Hematopoietic multipotent progenitor cell treated with erythropoietin and hydrocortisone succinate and interleukin-3 and kit ligand, for 8 days (in vitro differentiated cells): Measurements from ENCODE around the gene PLA2G5.

Experiments used
- DNase-seq: peaks from one replicate; pipeline ENCODE4 v3.0.0-alpha.2; 2015

PLA2G5 gene

DNA sequence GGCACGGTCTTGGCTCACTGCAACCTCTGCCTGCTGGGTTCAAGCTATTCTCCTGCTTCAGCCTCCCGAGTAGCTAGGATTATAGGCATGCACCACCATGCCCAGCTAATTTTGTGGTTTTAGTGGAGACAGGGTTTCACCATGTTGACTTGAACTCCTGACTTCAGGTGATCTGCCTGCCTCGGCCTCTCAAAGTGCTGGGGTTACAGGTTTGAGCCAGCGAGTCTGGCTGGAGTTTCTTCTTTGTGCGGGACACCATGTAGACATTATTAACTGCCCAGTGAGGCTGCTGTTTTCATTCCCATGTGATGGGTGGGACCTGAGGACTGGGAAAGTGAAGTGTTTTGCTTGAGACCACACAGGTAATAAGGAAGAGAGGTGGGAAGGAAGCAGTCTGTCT is 23.3 kb downstream of the PLA2G5 start:
- no peak for DNase-seq

DNA sequence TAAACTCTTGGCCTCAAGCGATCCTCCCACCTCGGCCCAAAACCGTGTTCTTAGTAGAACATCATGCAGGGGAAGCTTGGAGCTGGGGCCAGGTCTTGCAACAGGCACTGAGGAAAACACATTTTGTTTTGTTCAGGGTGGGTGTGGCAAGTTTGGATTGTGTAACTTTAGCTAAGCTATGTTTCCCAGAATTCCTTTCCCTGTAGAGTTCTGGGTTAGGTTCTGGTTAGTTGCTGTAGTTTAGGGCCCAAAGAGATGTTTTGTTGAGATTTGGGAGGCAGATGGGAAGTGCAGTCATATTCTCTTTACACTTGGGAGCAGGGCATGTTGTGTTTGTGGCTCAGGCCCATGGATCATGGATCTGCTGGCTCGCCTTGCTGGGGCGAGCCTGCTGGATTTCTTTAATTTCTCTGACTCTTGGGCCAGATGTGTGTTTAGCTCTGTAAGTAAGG is 24.0 kb downstream of the PLA2G5 start:
- DNase-seq = no peak

DNA sequence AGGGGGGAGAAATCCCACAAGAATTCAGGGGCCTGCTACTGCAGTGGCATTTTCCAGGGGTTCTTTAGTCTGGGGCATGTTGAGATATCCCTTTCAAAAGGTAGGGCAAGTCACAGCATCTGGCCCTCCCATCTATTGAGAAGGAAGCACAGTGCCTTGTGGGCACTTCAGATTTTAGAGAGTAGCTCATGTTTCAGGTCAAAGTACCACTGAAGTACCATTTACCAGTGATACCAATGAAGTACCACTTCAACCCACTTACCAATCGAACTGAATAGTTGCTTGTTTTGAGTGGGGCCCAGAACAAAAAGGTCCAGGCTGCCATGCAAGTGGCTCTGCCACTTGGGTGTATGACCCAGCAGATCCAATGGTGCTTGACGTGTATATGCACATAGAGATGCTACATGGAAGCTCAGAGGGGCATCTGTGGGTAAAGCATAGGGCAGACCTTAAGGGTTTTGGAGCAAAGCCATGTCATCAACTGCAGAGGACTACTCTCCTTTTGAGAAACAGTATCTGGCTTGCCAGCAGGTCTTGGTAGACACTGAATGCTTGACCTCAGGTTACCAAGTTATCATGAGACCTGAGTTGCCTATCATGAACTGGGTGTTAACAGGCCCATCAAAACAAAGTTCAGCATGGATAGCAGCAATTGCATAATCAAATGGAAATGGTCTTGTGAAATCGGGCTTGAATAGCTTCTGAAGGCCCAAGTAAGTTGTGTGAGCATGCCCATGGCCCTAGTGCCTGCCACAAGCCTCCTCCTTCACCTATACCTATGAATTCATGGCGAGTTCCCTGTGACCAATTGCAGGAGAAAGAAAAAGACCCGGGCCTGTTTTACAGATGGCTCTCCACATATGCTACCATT is 25.8 kb downstream of the PLA2G5 start:
- DNase-seq = no peak

DNA sequence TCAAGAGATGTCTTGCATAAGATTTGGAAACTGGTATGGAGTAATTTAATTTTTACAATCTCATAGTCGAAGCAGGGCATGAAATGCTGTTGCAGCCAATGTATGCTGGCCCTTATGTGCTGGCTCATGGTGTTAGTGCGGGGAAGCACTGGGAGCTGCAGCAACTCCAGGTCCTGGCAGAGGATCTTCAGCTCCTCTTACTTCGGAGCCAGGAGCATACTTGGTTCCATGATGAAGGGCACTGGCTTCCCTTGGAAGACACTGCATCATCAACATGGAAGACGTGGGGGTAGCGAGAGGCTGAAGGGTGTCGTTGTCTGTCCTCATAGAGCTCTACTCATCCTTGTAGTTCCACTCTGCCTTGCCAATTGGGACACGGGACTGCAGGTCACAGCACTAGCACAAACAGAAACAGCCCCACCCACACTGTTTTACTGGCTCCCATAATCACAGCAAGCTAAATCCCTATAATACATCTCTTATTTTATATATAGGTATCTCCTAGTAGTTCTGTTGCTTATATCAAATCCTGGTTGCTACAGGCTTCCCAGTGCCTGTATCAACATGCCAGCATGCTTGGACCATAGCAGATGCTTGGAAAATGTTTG is 26.9 kb downstream of the PLA2G5 start:
- DNase-seq = no peak

DNA sequence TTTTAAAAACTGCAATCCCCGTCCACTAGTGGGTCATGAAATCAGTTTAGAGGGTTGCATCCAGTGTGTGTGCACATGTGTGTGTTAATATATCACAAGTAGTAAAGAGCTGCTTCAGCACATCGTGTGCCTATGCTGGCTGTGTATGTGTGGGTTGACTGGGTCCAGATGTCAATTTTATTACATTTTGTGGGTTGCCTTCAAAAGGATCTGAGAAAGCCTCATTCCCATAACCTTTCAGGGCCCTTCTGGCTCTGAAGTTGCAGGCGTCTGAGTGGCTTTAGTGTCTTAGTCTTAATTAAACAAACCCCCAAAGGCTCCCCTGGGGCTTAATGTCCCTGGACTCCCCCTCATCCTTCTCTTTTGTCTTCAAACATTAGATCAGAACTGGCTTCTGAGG is 29.5 kb downstream of the PLA2G5 start:
- DNase-seq = no peak

DNA sequence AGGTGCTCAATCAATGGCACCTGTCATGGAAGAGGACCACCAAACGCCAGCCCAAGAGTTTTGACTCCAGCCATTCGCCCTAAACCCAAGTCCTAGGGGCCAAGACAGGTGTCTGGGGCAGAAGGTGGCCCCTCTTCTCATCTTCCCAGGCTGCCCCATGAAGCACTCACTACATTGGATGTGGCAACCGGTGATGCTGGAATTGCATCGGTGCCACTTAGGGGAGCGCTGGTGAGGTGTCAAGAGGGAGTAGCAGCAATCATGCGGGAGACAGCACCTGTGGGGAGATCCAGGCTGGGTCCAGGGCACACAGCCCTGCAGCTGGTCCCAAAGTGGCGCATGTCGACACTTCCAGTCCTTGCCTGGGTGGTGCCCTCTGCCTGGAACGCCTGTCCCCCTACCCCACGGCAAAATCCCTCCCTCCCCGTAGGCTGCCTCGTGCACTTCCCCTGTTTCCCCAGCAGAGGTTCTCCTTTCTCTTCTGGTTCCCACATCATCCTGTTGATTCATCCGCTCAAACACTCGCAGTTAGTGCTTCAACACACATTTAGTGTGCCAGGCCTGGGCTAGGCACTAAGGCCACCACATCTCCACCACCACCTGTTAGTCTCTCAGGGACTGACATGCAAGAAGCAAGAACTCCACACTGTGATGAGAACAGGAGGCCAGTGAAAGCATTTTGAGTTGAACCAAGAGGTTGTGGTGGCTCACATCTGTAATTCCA is 30.8 kb downstream of the PLA2G5 start:
- peak; percentile 48 for DNase-seq

DNA sequence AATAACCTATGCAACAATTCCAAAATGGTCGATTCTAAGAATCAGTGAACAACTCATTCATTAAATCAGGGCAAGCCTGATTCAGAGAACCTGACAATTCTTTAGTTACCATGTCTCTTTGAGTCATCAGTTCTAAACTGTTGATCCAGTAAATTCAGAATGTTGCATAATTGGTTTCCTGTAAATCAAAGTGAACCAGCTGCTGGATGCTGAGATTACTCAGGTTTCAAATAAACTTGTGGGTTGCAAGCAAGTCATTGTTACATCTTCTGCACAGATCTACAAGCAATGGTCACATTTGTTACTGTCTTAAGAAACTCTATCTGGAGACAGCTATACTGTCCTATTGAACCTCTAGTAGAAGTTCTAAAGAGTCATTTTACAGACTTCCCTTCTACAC is 32.9 kb downstream of the PLA2G5 start:
- DNase-seq = no peak

DNA sequence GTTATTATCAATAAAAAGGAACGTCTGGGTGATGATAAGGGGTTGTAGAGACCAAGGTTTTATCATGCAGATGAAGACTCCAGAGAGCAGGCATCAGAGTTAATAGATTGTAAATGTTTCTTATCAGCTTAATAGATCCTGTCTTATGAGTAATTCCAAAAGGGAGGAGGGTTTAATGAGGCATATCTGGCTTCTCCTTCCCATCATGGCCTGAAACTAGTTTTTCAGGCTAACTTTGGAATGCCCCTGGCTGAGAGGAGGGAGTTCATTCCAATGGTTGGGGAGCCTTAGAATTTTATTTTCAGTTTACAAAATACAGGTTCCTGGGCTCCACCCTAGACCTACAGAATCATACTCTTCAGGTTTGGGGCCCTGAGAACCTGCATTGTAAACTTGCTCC is 35.9 kb downstream of the PLA2G5 start:
- DNase-seq = no peak

DNA sequence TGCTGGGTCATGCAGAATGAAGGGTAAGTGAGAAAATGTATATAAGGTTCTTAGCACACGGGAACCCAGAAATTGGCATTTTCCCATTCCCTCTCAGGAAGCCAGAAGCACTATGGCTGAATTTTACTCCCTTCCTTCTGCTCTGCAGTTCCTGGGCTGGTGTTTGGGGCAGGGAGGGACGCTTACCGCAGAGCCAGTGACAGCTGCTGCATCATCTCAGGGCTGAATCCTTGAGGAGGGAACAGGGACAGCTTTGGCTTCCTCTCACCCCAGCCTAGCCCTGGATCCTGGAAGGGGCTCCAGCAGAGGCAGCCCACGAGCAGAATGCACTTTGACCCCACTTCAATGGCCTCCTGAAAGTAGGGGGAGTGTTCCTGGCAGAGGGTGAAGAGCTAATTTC is 37.4 kb downstream of the PLA2G5 start:
- DNase-seq = no peak

DNA sequence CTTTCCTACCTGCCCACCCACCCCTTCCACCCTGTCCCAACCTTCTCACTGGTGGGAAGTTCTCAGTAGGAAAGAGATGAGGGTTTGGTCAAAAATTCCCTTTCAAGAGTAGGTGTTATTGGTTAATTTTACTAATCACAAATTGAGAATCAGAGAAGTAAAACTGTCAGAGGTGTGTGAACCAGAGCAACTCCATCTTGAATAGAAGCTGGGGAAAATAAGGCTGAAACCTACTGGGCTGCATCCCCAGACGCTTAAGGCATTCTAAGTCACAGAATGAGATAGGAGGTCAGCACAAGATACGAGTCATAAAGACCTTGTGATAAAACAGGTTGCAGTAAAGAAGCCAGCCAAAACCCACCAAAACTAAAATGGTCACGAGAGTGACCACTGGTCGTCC is 37.8 kb downstream of the PLA2G5 start:
- DNase-seq = no peak

DNA sequence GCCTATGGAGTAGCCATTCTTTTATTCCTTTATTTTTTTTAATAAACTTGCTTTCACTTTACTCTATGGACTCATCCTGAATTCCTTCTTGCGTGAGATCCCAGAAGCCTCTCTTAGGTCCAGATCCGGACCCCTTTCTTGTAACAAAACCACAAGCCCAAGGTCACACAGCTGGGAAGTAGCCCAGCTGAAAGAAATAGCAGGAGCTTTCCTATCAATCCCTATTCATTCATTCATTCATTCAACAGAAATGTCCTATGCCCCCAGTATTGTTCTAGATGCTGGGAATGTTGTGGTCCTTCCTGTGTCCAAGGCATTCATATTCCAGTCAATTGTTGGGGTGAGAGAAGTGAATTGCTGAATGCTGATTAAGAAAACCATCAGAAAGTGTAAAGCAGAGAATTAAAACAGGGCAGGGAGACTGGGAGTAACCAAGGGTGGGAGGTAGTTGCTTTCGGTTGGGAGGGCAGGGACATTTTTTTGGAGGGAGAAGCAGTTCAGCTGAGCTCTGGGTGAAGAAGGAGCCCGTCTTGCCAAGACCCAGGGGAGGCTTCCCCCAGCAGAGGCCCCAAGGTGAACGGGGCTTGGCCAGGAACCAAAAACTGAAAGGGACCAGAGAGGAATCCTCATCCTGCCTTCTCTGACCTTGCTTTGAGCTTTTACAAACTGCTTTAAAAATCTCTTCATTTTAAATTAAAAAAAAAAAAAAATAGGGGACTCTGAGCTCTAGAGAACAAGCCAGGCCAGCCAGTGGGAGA is 38.6 kb downstream of the PLA2G5 start:
- no peak for DNase-seq

DNA sequence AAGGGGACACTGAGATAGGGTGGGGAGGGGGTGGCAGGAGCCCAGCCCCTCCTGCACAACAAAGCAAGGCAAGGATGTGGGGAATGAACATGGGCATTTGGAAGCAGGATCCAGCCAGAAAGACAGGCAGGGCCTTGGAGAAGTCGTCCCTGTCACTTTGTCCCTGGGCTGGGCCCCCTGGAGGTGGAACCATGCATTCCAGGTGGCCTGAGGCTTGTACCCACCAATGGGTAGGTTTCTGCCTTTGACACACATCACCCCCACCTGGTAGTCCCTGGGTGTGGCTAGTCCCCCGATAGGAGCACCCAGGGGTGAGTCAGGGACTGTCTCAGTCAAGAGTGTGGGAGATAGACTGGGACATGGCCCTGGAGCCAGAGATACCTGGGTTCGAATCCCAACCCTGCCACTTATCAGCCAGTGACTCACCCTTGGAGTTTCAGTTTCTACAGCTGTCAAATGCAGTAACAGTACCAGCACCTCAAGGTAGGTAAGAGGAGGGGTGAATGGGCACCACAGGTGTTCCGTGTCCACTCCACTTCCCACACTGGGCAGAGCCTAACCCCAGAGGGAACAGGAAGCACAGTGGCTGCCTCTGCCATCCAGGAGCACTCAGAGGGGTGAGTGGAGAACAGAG is 39.3 kb downstream of the PLA2G5 start:
- DNase-seq = no peak

DNA sequence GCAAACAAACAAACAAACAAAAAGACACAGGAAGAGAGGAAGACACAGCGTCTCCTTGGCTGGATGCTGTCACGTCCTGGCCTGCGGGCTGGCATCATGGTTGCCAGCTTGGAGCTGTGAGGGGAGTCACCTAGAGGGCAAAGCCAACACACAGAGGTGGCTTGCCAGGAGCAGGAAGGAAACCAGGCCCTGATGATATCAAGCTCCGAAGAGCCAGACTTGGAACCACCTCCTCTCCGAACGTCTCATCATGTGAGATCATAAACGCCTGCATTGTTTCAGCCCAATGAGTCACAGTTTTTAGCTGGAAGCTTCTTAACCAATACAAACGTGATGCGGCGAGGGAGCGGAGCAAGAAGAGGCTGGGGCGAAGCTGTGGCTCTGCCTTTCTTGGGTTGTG is 40.7 kb downstream of the PLA2G5 start:
- no peak for DNase-seq

DNA sequence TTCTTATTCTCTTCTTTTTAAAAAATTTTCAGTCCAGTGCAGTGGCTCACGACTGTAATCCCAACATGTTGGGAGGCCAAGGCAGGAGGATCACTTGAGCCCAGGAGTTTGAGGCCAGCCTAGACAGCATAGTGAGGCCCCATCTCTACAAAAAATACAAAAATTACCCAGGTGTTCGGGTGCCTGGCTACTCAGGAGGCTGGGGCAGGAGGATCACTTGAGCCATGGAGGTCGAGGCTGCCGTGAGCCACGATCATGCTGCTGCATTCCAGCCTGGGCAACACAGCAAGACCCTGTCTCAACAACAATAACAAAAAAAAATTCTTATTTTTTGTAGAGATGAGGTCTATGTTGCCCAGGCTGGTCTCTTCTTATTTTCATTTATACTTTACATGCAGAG is 41.5 kb downstream of the PLA2G5 start:
- no peak for DNase-seq

DNA sequence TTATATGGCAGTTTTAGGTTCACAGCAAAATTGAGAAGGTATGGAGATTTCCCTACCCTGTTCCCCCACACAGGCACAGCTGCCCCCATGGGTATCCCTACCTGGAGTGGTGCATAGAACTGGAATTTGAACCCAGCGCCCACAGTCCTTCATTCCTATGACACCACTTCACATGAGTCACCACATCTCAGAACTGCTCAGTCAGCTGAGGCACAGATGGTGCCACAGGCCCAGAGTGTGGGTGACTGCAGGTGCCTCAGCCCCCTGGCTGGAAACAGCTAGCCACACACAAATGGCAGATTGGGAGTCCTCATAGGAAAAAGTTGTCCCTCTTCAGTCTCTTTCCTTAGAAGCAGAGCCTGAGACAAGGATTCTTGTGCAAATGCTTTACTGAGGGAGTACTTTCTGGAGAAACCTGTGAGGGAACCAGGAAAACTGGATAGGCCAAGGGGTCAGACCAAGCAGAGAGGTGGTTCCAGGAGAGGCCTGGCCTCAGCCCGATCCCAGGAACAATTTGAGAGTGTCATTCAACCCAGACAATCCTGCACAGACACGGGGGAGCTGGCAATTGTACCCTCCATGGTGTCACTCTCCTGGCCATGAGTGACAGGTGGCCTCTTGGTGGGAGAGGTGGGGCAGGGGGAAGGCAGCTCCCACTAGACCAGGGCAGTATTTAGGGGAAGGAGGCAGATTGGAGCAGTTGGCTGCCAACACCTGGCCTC is 42.4 kb downstream of the PLA2G5 start:
- no peak for DNase-seq

DNA sequence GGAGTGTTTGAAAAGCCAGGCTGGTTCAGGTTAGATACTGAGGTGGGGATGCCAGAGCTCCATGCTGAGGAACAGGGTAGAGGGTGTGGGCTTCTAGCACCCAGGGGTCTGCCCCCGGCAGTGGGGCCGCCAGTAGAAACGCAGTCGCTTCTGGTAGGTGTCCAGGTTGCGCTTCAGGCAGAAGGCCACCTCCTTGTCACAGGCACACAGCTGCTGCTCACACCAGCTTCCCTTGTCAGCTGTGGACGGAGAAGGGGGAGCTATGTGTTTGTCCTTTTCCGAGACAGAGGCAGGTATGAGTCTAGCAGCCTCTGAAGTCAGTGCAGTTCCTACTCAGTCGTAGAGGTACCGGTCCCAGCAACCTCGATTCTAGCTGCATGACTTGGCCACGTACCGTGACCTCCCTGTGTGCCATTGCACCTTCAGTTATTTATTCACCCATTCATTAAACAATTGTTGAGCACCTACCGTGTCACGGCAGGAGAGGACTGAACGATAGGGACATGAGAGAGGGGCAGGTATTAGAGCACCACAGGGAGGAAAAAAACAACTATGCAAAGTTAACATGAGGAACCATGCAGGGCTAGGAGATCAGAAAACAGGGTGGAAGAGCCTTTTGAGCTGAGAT is 44.1 kb downstream of the PLA2G5 start:
- no peak for DNase-seq

DNA sequence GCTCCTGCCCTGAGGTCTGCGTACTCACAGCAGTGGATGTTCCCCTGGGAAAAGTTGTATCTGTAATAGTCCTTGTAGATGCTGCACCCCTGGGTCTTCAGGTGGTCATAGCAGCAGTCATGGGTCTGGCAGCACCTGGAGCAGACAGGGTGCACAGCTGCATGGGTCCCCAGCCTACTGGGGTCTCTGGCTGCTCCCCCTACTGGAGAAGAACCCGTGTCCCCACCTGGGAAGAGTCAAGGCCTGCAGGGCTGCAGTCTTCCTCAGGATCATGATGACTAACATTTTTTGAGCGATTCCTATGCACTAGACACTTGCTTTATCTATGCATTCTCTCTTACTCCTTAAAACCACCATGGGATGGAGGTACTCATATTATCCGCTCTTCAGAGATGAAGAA is 45.5 kb downstream of the PLA2G5 start:
- DNase-seq = no peak

DNA sequence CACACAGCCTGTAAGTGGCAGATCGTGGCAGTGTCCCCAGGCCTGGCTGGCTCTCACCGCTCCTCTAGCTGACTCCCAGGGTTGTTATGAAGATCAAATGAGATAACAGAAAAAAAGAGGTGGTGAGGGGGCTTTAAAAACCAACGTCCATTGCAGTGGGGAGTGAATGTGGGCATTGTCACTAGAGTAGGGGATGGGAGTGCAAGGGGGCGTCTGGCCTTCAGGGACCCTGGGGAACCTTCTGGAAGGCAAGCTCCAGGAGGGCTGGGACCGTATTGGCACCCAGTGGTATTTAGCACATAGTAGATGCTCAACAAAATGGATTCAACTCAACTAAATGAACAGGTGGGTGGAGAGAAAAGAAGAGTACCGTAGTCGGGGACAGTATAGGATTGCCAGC is 45.9 kb downstream of the PLA2G5 start:
- DNase-seq = no peak

DNA sequence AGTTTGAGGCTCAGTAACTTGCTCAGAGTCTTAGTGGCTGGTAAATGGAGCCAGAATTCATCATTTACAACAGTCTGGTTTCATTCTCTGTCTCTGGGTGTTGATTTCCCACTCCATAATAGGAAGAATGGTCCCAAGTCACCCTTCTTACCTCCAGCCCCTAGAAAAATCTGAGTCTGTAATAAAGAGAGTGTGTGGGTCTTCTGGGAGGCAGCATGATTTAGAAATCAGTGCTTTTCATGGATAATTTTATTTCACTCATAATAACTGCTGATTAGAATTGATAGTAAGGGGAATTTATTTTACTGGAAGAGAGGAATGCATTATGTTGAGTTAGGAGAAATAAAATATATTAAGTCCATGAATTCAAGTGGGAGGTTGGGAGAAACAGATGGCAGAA is 47.2 kb downstream of the PLA2G5 start:
- no peak for DNase-seq

DNA sequence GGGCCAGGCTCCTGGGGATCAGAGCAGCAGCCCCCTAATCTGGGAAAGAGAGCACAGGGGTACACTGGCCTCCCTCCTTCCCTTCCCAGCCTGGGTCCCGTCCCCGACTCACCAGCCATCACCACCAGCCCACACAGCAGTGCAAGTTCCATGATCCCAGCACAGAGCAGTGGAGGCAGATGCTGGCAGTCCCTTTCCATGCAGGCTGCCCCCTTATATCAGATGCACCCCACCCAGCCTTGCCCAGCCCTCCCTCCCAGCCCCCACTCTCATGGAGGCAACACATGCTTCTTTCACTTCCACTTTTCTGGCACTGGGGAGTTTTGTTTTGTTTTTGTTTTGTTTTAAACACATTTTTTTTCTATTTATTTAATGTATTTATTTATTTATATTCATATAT is 49.4 kb downstream of the PLA2G5 start, which contains the start of gene PLA2G2D:
TSS of gene PLA2G2D (minus strand) at position 190 of the 400 bp plus-strand sequence. CDS start at position 152, 38 bp downstream.
- DNase-seq = no peak

DNA sequence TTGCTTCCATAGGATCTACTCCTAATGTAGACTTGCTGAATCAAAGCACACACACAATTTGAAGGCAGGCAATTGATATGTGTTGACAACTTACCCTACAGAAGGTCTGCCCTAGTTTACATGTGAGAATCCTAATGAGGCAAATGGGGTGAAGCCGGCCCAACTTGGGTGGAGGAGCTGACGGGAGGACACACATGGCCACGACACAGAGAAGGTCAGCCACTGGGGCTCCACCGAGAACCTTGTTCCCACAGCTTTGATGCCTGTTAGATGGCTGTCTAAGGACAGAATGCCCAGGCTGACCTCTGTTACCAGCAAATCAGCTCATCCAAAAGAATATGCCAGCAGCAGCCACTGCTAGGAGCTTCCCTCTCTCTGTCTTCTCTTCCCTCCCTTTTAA is 50.8 kb downstream of the PLA2G5 start:
- DNase-seq = no peak
